HepG2 (cell line): ENCODE measurements around the gene LYZL1. TPM values are rescaled to one million over a fixed set of nuclear protein-coding genes. Genes with fewer than 3 reads are reported as not detected.

Experiments
- ARNT2 ChIP-seq: sonication (generic); formaldehyde crosslinking; IDR thresholded peaks from 2 replicates; pipeline ENCODE4 v1.8.0; 2022; ENCODE audit warnings: mild to moderate bottlenecking, low read depth, missing genetic modification reagents, moderate library complexity
- ARNTL ChIP-seq: sonication (generic); formaldehyde crosslinking; IDR thresholded peaks from 2 replicates; pipeline ENCODE4 v1.4.0; 2020; ENCODE audit warnings: mild to moderate bottlenecking, missing genetic modification reagents
- BRD4 ChIP-seq: sonication (generic); formaldehyde crosslinking; IDR thresholded peaks from 2 replicates; pipeline ENCODE4 v1.4.0; 2020; ENCODE audit warnings: missing genetic modification reagents
- CEBPB ChIP-seq: IDR thresholded peaks from 2 replicates; pipeline ENCODE4 v1.6.1; 2011; ENCODE audit warnings: low read depth, low read length, improper control_type of control experiment, borderline replicate concordance
- FOXM1 ChIP-seq: sonication (generic); formaldehyde crosslinking; IDR thresholded peaks from 2 replicates; pipeline ENCODE4 v1.5.0; 2020; ENCODE audit warnings: missing genetic modification reagents
- MED8 ChIP-seq: sonication (generic); formaldehyde crosslinking; IDR thresholded peaks from 2 replicates; pipeline ENCODE4 v1.8.1; 2023; ENCODE audit warnings: mild to moderate bottlenecking, missing genetic modification reagents; ENCODE audit not compliant: insufficient replicate concordance
- NKX3-1 ChIP-seq: sonication (generic); formaldehyde crosslinking; IDR thresholded peaks from 2 replicates; pipeline ENCODE4 v1.5.0; 2020; ENCODE audit warnings: missing genetic modification reagents
- PAXIP1 ChIP-seq: sonication (generic); formaldehyde crosslinking; conservative IDR thresholded peaks from 2 replicates; pipeline ENCODE4 v1.4.0; 2020; ENCODE audit warnings: mild to moderate bottlenecking, missing genetic modification reagents, moderate library complexity
- REL ChIP-seq: sonication (generic); formaldehyde crosslinking; conservative IDR thresholded peaks from 2 replicates; pipeline ENCODE4 v1.8.0; 2022; ENCODE audit warnings: mild to moderate bottlenecking, missing genetic modification reagents, moderate library complexity
- SMARCC2 ChIP-seq: fragments of 450-650 bp; IDR thresholded peaks from 2 replicates; pipeline ENCODE4 v1.6.1; 2017; ENCODE audit warnings: antibody characterized with exemption, mild to moderate bottlenecking
- TEAD3 ChIP-seq: optimal IDR thresholded peaks from 2 replicates; pipeline ENCODE3; 2016; ENCODE audit warnings: borderline replicate concordance
- TSC22D2 ChIP-seq: sonication (generic); formaldehyde crosslinking; IDR thresholded peaks from 2 replicates; pipeline ENCODE4 v1.5.1; 2020; ENCODE audit warnings: missing genetic modification reagents, mild to moderate bottlenecking, borderline replicate concordance
- ZFP41 ChIP-seq: sonication (generic); formaldehyde crosslinking; IDR thresholded peaks from 2 replicates; pipeline ENCODE4 v1.4.0; 2020; ENCODE audit warnings: mild to moderate bottlenecking, missing genetic modification reagents, borderline replicate concordance
- ZNF142 ChIP-seq: sonication (generic); formaldehyde crosslinking; IDR thresholded peaks from 2 replicates; pipeline ENCODE4 v1.4.0; 2020; ENCODE audit warnings: missing genetic modification reagents
- ZNF326 ChIP-seq: sonication (generic); formaldehyde crosslinking; IDR thresholded peaks from 2 replicates; pipeline ENCODE4 v1.4.0; 2020; ENCODE audit warnings: missing genetic modification reagents, borderline replicate concordance
- ZNF441 ChIP-seq: sonication (generic); formaldehyde crosslinking; IDR thresholded peaks from 2 replicates; pipeline ENCODE4 v1.7.0; 2021; ENCODE audit warnings: missing genetic modification reagents, borderline replicate concordance
- ZNF496 ChIP-seq: sonication (generic); formaldehyde crosslinking; IDR thresholded peaks from 2 replicates; pipeline ENCODE4 v1.8.1; 2023; ENCODE audit warnings: mild to moderate bottlenecking, moderate library complexity, missing genetic modification reagents; ENCODE audit not compliant: insufficient replicate concordance
- ZNF749 ChIP-seq: sonication (generic); formaldehyde crosslinking; IDR thresholded peaks from 2 replicates; pipeline ENCODE4 v1.8.0; 2022; ENCODE audit warnings: mild to moderate bottlenecking, missing genetic modification reagents, moderate library complexity, borderline replicate concordance
- ZNF841 ChIP-seq: sonication (generic); formaldehyde crosslinking; IDR thresholded peaks from 2 replicates; pipeline ENCODE4 v1.8.1; 2023; ENCODE audit warnings: missing genetic modification reagents, borderline replicate concordance
- polyA plus RNA-seq, 8 experiments: library from polyadenylated mRNA; depleted of rRNA in 3 of 8; stranded (reverse) in 7 of 8; unstranded in 1 of 8; fragments of >200 nt; fragmentation: Illumina TruSeq in 4 of 8; extraction: Trizol in 4 of 8; gene quantifications; 2 replicates each; pipeline versions ENCODE4 v1.2.1 to v1.2.3, GENCODE V29; 2011 to 2016; ENCODE audit warnings: low read depth in 4 of 8, missing spikeins in 1 of 8, mixed read lengths in 1 of 8; ENCODE audit not compliant: insufficient read depth in 1 of 8
- total RNA-seq, 5 experiments: library from RNA; depleted of rRNA; stranded (reverse); fragments of >200 nt; fragmentation: Illumina TruSeq; extraction: Trizol; gene quantifications; 2 replicates each; pipeline ENCODE4 v1.2.3, GENCODE V29; 2016; ENCODE audit warnings: low read depth in 1 of 5

The LYZL1 gene
- total and polyA plus RNA-seq, 2 of the 13 experiments (the other 11 are each of a cell fraction or from before 2014, with no cell fraction given): not detected

- TF ChIP-seq ZNF326 (CRISPR knock-in tag) (no peak), TSC22D2 (CRISPR knock-in tag) (no peak; the same call in 1 of the 2 replicates), NKX3-1 (peak; percentile 28; the same call in 1 of the 2 replicates), FOXM1 (CRISPR knock-in tag) (no peak), REL (CRISPR knock-in tag) (no peak), ARNTL (CRISPR knock-in tag) (no peak), ZNF496 (no peak), TEAD3 (CRISPR knock-in tag) (peak; percentile 79), SMARCC2 (no peak), BRD4 (CRISPR knock-in tag) (no peak), CEBPB (peak; percentile 58; the same call in 1 of the 2 replicates), ZNF749 (CRISPR knock-in tag) (no peak), ZNF441 (CRISPR knock-in tag) (no peak), MED8 (CRISPR knock-in tag) (no peak), ARNT2 (CRISPR knock-in tag) (no peak), PAXIP1 (peak; percentile 95), ZNF142 (no peak), ZFP41 (CRISPR knock-in tag) (no peak), ZNF841 (CRISPR knock-in tag) (no peak)
Measured at GRCh38 chr10:29326886-29327745, 38.2 kb downstream of the LYZL1 start (continued).
